ENCODE measurements around the gene ARHGAP10.

DNA sequence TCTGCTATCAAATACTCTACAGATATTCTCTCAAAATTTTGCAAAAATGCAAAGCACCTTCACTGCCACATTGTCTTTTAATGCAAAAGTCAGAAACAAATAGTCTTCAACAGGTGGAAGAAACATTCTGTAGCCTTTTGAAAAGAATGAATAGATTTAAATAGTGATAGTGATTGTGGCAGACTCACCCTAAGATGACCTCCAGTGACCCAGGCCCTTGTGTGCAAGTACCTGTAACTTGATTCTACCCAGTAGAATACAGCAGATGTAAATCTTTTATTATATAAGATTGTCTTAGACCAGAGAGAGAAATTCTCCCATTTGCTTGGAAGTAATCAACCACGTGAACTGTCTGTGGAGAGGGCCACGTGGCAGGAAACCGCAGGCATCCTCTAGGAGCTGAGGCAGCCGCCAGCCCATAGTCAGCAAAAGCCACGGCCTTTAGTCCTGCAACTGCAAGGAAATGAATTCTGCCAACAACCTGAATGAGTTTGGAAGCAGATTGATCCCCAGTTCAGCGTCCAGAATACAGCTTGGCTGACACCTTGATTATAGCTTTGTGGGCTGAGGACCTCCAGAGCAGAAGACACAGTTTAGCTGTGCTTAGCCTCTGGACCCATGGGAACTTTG, 272.5 kb downstream of the ARHGAP10 start:
- no peak for TF ChIP-seq POLR2A (IDR thresholded peaks at IDR 0.05)
- TF ChIP-seq, protein P1, sequence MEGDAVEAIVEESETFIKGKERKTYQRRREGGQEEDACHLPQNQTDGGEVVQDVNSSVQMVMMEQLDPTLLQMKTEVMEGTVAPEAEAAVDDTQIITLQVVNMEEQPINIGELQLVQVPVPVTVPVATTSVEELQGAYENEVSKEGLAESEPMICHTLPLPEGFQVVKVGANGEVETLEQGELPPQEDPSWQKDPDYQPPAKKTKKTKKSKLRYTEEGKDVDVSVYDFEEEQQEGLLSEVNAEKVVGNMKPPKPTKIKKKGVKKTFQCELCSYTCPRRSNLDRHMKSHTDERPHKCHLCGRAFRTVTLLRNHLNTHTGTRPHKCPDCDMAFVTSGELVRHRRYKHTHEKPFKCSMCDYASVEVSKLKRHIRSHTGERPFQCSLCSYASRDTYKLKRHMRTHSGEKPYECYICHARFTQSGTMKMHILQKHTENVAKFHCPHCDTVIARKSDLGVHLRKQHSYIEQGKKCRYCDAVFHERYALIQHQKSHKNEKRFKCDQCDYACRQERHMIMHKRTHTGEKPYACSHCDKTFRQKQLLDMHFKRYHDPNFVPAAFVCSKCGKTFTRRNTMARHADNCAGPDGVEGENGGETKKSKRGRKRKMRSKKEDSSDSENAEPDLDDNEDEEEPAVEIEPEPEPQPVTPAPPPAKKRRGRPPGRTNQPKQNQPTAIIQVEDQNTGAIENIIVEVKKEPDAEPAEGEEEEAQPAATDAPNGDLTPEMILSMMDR (IDR thresholded peaks at IDR 0.05), result no peak

Measured in esophagus squamous epithelium (tissue), 4 donors.